ENCODE results near the gene FAM9C. TPM values are rescaled to one million over a fixed set of nuclear protein-coding genes. Genes with fewer than 3 reads are reported as not detected.
A peak's percentile ranks its signal among the peaks of the same experiment; 100 is the strongest.

Gene FAM9C
- total RNA-seq, 1 donor from 2014 or later, result 0.16 TPM

DNA sequence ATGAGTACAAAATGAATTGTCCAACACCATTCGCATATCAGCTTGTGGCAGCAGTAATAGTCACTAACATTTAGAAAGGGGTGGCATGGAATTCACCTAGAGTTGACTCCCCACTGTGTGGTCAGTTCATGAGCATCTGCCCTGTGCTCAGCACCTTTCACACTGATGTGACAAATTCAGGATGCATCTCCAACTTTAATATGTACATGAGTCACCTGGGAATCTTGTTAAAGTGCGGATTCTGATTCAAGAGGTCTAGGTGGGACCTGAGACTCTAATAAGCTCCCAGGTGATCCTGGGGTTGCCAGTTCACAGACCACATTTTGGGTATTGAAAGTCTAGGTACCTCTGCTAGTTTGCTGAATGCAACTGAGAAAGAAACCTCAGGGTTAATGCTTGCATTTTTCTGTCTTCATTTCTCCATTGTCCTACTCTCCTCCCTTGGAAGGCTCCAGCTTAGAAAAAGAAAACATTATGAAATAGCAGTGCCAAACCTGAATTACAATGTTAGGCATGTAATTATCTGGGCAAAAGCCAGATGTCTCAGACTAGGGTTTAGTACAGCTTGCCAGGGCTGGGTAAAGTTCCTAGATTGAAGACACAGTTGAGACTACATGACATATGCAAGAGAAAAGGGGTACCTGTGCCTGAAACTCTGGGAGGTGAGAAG, 36.8 kb downstream of the FAM9C start:
- Mint-ChIP-seq H3K9me3 (ENCODE audit: unreplicated experiment) (no peaks in the 10 kb centered on the region), H3K27me3 (ENCODE audit: low read depth, unreplicated experiment) (no peaks in the 10 kb centered on the region), H3K36me3 (ENCODE audit: low read depth, unreplicated experiment) (no peaks in the 10 kb centered on the region), H3K4me3 (ENCODE audit: unreplicated experiment) (no peak overlapping the region), H3K4me1 (ENCODE audit: low read depth, unreplicated experiment) (peaks cover 20% of the 10 kb centered on the region), H3K27ac (ENCODE audit: unreplicated experiment) (no peak overlapping the region)
- peaks cover 17% of the 10 kb centered on the region for H3K4me1 ChIP-seq (ENCODE audit: insufficient read depth, low read length)
- H3K4me3 ChIP-seq (ENCODE audit: insufficient read depth, low read depth, low read length), result no peak overlapping the region
- H3K9me3 ChIP-seq (ENCODE audit: insufficient read depth, low read depth, low read length), result no peaks in the 10 kb centered on the region
- H3K79me2 ChIP-seq (ENCODE audit: insufficient read depth, low read length), result no peaks in the 10 kb centered on the region
- no peaks in the 10 kb centered on the region for H4K20me1 ChIP-seq (ENCODE audit: insufficient read depth, low read length)
- H3K27ac ChIP-seq (ENCODE audit: low read depth, low read length), result peak overlapping the region; percentile 12
- H3K4me2 ChIP-seq (ENCODE audit: low read length), result peak overlapping the region; percentile 19
- H3K36me3 ChIP-seq (ENCODE audit: insufficient read depth, low read length), result no peaks in the 10 kb centered on the region
- no peak overlapping the region for H2AFZ ChIP-seq (ENCODE audit: low read depth, low read length)
- DNase-seq (ENCODE audit: low read depth), result peak; percentile 56
- no peak overlapping the region for H3K9ac ChIP-seq (ENCODE audit: low read length)
- no peak for TF ChIP-seq EZH2 (IDR thresholded peaks at IDR 0.05; ENCODE audit: insufficient read depth, low read length)
- TF ChIP-seq, protein P1, sequence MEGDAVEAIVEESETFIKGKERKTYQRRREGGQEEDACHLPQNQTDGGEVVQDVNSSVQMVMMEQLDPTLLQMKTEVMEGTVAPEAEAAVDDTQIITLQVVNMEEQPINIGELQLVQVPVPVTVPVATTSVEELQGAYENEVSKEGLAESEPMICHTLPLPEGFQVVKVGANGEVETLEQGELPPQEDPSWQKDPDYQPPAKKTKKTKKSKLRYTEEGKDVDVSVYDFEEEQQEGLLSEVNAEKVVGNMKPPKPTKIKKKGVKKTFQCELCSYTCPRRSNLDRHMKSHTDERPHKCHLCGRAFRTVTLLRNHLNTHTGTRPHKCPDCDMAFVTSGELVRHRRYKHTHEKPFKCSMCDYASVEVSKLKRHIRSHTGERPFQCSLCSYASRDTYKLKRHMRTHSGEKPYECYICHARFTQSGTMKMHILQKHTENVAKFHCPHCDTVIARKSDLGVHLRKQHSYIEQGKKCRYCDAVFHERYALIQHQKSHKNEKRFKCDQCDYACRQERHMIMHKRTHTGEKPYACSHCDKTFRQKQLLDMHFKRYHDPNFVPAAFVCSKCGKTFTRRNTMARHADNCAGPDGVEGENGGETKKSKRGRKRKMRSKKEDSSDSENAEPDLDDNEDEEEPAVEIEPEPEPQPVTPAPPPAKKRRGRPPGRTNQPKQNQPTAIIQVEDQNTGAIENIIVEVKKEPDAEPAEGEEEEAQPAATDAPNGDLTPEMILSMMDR (IDR thresholded peaks at IDR 0.05; ENCODE audit: insufficient read depth, low read depth, low read length), result no peak
- H3K27me3 ChIP-seq (ENCODE audit: insufficient read depth, low read length), result no peaks in the 10 kb centered on the region
- FAIRE-seq, result no peak

DNA sequence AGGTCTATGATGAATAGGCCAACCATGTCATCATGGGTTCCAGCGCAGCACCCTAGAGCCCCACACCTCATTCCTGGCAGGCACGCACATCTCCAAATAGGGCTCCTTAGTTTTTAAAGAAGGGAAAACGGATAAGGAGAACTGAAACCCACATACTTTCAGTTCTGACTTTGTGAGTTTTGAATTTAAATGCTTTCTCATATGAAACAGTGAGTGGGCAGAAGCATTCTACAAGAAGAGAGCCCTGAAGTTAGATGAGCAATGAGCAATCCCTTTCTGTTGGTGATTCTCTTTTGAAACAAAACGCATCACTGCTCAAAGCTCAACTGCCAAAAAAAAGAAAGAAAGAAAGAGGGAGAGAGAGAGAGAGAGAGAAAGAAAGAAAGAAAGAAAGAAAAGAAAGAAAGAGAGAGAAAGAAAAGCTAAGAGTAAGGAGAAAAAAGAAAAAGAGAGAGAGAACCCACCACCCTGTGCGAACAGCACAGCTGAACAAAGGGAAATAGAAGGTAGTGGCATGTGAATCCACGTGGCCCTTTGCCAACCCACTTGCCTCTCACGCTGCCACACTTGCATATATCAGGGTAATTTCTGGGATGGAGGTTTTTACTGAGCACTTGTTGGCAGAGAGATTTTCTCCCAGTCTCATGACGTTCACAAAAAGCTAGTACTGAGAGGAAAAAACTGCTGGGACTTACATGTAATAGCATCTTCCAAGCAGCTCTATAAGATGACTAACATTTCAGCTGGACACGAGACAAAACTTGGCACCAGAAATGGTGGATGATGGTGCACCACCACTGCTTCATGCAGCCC, 38.6 kb downstream of the FAM9C start:
- Histone ChIP-seq H4K20me1 (ENCODE audit: insufficient read depth, low read length) (no peaks in the 10 kb centered on the region), H3K4me1 (ENCODE audit: insufficient read depth, low read length) (peaks cover 17% of the 10 kb centered on the region), H3K9me3 (ENCODE audit: insufficient read depth, low read depth, low read length) (no peaks in the 10 kb centered on the region), H3K36me3 (ENCODE audit: insufficient read depth, low read length) (no peaks in the 10 kb centered on the region), H3K9ac (ENCODE audit: low read length) (no peak overlapping the region), H2AFZ (ENCODE audit: low read depth, low read length) (no peak overlapping the region), H3K79me2 (ENCODE audit: insufficient read depth, low read length) (no peaks in the 10 kb centered on the region), H3K27ac (ENCODE audit: low read depth, low read length) (no peak overlapping the region), H3K4me2 (ENCODE audit: low read length) (peak overlapping the region; percentile 26), H3K27me3 (ENCODE audit: insufficient read depth, low read length) (no peaks in the 10 kb centered on the region), H3K4me3 (ENCODE audit: insufficient read depth, low read depth, low read length) (no peak overlapping the region)
- no peaks in the 10 kb centered on the region for H3K27me3 Mint-ChIP-seq (ENCODE audit: low read depth, unreplicated experiment)
- H3K27ac Mint-ChIP-seq (ENCODE audit: unreplicated experiment), result peak overlapping the region; percentile 80
- TF ChIP-seq, protein P1 (IDR thresholded peaks at IDR 0.05; ENCODE audit: insufficient read depth, low read depth, low read length), result no peak
- TF ChIP-seq EZH2 (IDR thresholded peaks at IDR 0.05; ENCODE audit: insufficient read depth, low read length), result no peak
- H3K4me1 Mint-ChIP-seq (ENCODE audit: low read depth, unreplicated experiment), result peaks cover 20% of the 10 kb centered on the region
- H3K4me3 Mint-ChIP-seq (ENCODE audit: unreplicated experiment), result no peak overlapping the region
- H3K36me3 Mint-ChIP-seq (ENCODE audit: low read depth, unreplicated experiment), result no peaks in the 10 kb centered on the region
- H3K9me3 Mint-ChIP-seq (ENCODE audit: unreplicated experiment), result no peaks in the 10 kb centered on the region
- peak; percentile 66 for DNase-seq (ENCODE audit: low read depth)
- peak; percentile 84 for FAIRE-seq

Data from astrocyte (in vitro differentiated cells and primary cell).